GM13977 (cell line): Measurements from ENCODE around the gene CLEC16A.

Experiments used
- DNase-seq: peaks from one replicate; pipeline ENCODE4 v3.0.0; 2012; ENCODE audit warnings: low spot score
- CTCF ChIP-seq: IDR thresholded peaks from 2 replicates; pipeline ENCODE4 v1.5.1; 2012; ENCODE audit warnings: mild to moderate bottlenecking, control low read depth; ENCODE audit not compliant: insufficient read depth; ENCODE audit errors: extremely low read depth, missing control alignments
- in situ Hi-C: fragments of 300-500 bp; cut with MboI; formaldehyde crosslinking; loops from one replicate; pipeline ENCODE4 v1.12.0; 2022; ENCODE audit warnings: low sequenced_read_pairs, low pct_unique_long_range_greater_than_20kb, mixed read lengths, inconsistent platforms; ENCODE audit not compliant: unreplicated experiment

Gene CLEC16A

GRCh38 chr16:10987361-10988163 lies 43.2 kb downstream of the CLEC16A start:
- no peak for DNase-seq
- in situ Hi-C loops: no loop called here
- no peak for TF ChIP-seq CTCF

GRCh38 chr16:10988164-10988803 lies 43.9 kb downstream of the CLEC16A start:
- in situ Hi-C loops: no loop called here
- DNase-seq: peak; percentile 57
- peak; percentile 57 for TF ChIP-seq CTCF

GRCh38 chr16:10988879-10989278 lies 44.5 kb downstream of the CLEC16A start:
- in situ Hi-C loops: no loop called here
- no peak for TF ChIP-seq CTCF
- DNase-seq: no peak

GRCh38 chr16:10989559-10989958 lies 45.2 kb downstream of the CLEC16A start:
- in situ Hi-C loops: no loop called here
- no peak for DNase-seq
- TF ChIP-seq CTCF: no peak

GRCh38 chr16:10990378-10990777 lies 46.0 kb downstream of the CLEC16A start:
- no peak for TF ChIP-seq CTCF
- no peak for DNase-seq
- in situ Hi-C loops: no loop called here

- in situ Hi-C loops: no loop called here
- no peak for DNase-seq
- TF ChIP-seq CTCF: no peak
Observed at GRCh38 chr16:10992112-10992511, 47.7 kb downstream of the CLEC16A start.
